Midbrain (tissue), 1 donor: ENCODE results near the gene UVSSA.
"Not testable (repeated sequence)": the region's sequence is repeated elsewhere in the genome, so short reads cannot be mapped to it uniquely, and the experiment has no call there.

Experiments used
- DNase-seq: peaks from one replicate; lab custom pipeline; 2025; lab: John Stamatoyannopoulos, UW

UVSSA gene

GRCh38 chr4:1364217-1364616, 17.2 kb downstream of the UVSSA start:
- no peak for DNase-seq

- DNase-seq, result no peak
These were observed 17.7 kb downstream of the UVSSA start for GRCh38 chr4:1364748-1365147.

GRCh38 chr4:1365271-1366178, 18.5 kb downstream of the UVSSA start:
- no peak for DNase-seq

- DNase-seq, result no peak
These were observed 19.6 kb downstream of the UVSSA start for GRCh38 chr4:1366371-1367229.

GRCh38 chr4:1367230-1367935, 20.4 kb downstream of the UVSSA start:
- no peak for DNase-seq

GRCh38 chr4:1367936-1368289, 20.9 kb downstream of the UVSSA start:
- DNase-seq, result no peak

GRCh38 chr4:1368421-1369090, 21.5 kb downstream of the UVSSA start:
- no peak for DNase-seq

- DNase-seq, result no peak
These were observed 22.1 kb downstream of the UVSSA start for GRCh38 chr4:1369091-1369450.

GRCh38 chr4:1369479-1370079, 22.6 kb downstream of the UVSSA start:
- no peak for DNase-seq

GRCh38 chr4:1370321-1371124, 23.5 kb downstream of the UVSSA start:
- DNase-seq, result no peak

GRCh38 chr4:1371176-1372165, 24.5 kb downstream of the UVSSA start:
- no peak for DNase-seq

- not testable (repeated sequence) for DNase-seq
These were observed 25.6 kb downstream of the UVSSA start for GRCh38 chr4:1372576-1372975.

- DNase-seq, result no peak
These were observed 27.1 kb downstream of the UVSSA start for GRCh38 chr4:1373892-1374705.

- no peak for DNase-seq
These were observed 27.7 kb downstream of the UVSSA start for GRCh38 chr4:1374706-1375045.

GRCh38 chr4:1375051-1375721, 28.2 kb downstream of the UVSSA start:
- DNase-seq, result no peak

- no peak for DNase-seq
These were observed 28.8 kb downstream of the UVSSA start for GRCh38 chr4:1375761-1376322.

GRCh38 chr4:1376391-1376840, 29.4 kb downstream of the UVSSA start:
- no peak for DNase-seq
